NB4 (cell line): ENCODE data around the gene RAB32.

Experiments used
- POLR2A ChIP-seq: IDR thresholded peaks from 2 replicates; pipeline ENCODE4 v1.6.1; 2011; ENCODE audit warnings: mild to moderate bottlenecking; ENCODE audit not compliant: insufficient read length; ENCODE audit errors: extremely low read depth
- TF ChIP-seq, protein P1 (sequence below): IDR thresholded peaks from one replicate; pipeline ENCODE4 v1.5.1; 2012; ENCODE audit warnings: low read depth, low read length
- TF ChIP-seq, protein P2 (sequence below): IDR thresholded peaks from 2 replicates; pipeline ENCODE4 v1.6.1; 2011; ENCODE audit warnings: low read depth, low read length

DNA sequence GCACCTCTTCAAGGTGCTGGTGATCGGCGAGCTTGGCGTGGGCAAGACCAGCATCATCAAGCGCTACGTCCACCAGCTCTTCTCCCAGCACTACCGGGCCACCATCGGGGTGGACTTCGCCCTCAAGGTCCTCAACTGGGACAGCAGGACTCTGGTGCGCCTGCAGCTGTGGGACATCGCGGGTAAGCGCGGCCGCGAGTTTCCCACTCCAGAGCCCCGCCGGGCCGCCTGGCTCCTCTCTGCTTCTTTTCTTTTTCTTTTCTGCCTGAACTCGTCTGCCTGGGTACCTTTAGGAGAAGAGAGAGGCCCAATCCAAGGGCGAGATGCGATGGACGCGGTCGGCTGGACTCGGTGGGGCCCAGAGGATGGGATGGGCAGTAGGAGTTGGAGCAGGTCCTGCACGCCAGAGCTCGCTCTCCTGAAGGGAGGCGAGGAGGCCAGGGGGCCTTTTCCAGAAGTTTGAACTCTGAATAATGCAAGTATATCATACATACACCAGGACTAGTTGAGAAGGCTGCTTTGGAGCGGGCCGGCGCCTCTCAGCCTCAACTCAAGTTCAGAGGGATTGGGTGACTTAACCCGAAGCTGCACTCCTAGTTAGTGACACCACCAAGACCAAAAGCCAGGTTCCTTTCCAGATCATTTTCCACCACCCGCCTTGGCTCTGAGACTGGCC is 445 bp downstream of the RAB32 start:
- TF ChIP-seq, protein P1, sequence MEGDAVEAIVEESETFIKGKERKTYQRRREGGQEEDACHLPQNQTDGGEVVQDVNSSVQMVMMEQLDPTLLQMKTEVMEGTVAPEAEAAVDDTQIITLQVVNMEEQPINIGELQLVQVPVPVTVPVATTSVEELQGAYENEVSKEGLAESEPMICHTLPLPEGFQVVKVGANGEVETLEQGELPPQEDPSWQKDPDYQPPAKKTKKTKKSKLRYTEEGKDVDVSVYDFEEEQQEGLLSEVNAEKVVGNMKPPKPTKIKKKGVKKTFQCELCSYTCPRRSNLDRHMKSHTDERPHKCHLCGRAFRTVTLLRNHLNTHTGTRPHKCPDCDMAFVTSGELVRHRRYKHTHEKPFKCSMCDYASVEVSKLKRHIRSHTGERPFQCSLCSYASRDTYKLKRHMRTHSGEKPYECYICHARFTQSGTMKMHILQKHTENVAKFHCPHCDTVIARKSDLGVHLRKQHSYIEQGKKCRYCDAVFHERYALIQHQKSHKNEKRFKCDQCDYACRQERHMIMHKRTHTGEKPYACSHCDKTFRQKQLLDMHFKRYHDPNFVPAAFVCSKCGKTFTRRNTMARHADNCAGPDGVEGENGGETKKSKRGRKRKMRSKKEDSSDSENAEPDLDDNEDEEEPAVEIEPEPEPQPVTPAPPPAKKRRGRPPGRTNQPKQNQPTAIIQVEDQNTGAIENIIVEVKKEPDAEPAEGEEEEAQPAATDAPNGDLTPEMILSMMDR = no peak
- no peak for TF ChIP-seq POLR2A
- TF ChIP-seq, protein P2, sequence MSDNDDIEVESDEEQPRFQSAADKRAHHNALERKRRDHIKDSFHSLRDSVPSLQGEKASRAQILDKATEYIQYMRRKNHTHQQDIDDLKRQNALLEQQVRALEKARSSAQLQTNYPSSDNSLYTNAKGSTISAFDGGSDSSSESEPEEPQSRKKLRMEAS = no peak
